Measurements from ENCODE around the gene EYA3. TPM values are rescaled to one million over a fixed set of nuclear protein-coding genes. Genes with fewer than 3 reads are reported as not detected.

EYA3 gene
- total and polyA plus RNA-seq, 2 of the 4 experiments (the other 2 are of a cell fraction) = 9.1 to 17.6 TPM

- TF ChIP-seq BHLHE40 (IDR thresholded peaks at IDR 0.05; ENCODE audit: low read depth, low read length) = no peak
Observed at GRCh38 chr1:27941671-27942540, 146.5 kb downstream of the EYA3 start (continued).

- H2AK5ac ChIP-seq (ENCODE audit: low read depth, low read length) = no peak overlapping the region
- TF ChIP-seq RAD21 (IDR thresholded peaks at IDR 0.05; ENCODE audit: low read length) (no peak), MXI1 (IDR thresholded peaks at IDR 0.05; ENCODE audit: borderline replicate concordance, low read depth, low read length) (no peak), SMC3 (IDR thresholded peaks at IDR 0.05; ENCODE audit: low read depth, low read length) (no peak), BHLHE40 (IDR thresholded peaks at IDR 0.05; ENCODE audit: low read depth, low read length) (no peak), ELK1 (IDR thresholded peaks at IDR 0.05; ENCODE audit: borderline replicate concordance, low read depth, low read length) (no peak), POLR2A (IDR thresholded peaks at IDR 0.05; ENCODE audit: low read depth, low read length) (no peak), MAFK (IDR thresholded peaks at IDR 0.05; ENCODE audit: low read depth, low read length) (no peak), CTCF (conservative IDR thresholded peaks at IDR 0.05; ENCODE audit: low read depth, low read length) (no peak), CHD1 (IDR thresholded peaks at IDR 0.05; ENCODE audit: low read depth, low read length) (no peak), MAZ (IDR thresholded peaks at IDR 0.05; ENCODE audit: borderline replicate concordance, low read depth, low read length) (no peak)
- TF ChIP-seq, protein P1, sequence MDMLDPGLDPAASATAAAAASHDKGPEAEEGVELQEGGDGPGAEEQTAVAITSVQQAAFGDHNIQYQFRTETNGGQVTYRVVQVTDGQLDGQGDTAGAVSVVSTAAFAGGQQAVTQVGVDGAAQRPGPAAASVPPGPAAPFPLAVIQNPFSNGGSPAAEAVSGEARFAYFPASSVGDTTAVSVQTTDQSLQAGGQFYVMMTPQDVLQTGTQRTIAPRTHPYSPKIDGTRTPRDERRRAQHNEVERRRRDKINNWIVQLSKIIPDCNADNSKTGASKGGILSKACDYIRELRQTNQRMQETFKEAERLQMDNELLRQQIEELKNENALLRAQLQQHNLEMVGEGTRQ (IDR thresholded peaks at IDR 0.05; ENCODE audit: low read depth, low read length) = no peak
Observed at GRCh38 chr1:27940870-27941560, 147.4 kb downstream of the EYA3 start.

More at GRCh38 chr1:27940870-27941560, 147.4 kb downstream of the EYA3 start:
- Histone ChIP-seq H4K91ac (ENCODE audit: insufficient read depth, low read depth, low read length) (no peak overlapping the region), H2BK20ac (ENCODE audit: low read depth, low read length) (no peak overlapping the region), H3K9me3 (ENCODE audit: control insufficient read depth, insufficient read depth, low read length) (no peaks in the 10 kb centered on the region), H3K9me1 (ENCODE audit: insufficient read depth, low read length) (no peaks in the 10 kb centered on the region), H3K4me2 (ENCODE audit: low read depth, low read length) (no peak overlapping the region), H3K18ac (ENCODE audit: low read depth, low read length) (no peak overlapping the region), H4K5ac (ENCODE audit: low read depth, low read length) (no peak overlapping the region), H2BK120ac (ENCODE audit: low read depth, low read length) (no peak overlapping the region), H3K56ac (ENCODE audit: extremely low read depth, insufficient read depth, low read length) (no peak overlapping the region), H3K4me1 (ENCODE audit: control insufficient read depth, insufficient read depth, low read length) (no peaks in the 10 kb centered on the region), H2BK5ac (ENCODE audit: low read depth, low read length, poor library complexity, severe bottlenecking) (no peak overlapping the region), H3K4me3 (ENCODE audit: insufficient read depth, low read depth, low read length) (no peak overlapping the region), H3K27me3 (ENCODE audit: control insufficient read depth, insufficient read depth, low read length) (peaks cover 15% of the 10 kb centered on the region), H3K14ac (replicated peaks; ENCODE audit: low read depth, low read length) (no peak overlapping the region), H3K9ac (ENCODE audit: low read depth, low read length) (no peak overlapping the region), H3K36me3 (ENCODE audit: control insufficient read depth, insufficient read depth, low read length) (no peaks in the 10 kb centered on the region), H3K27ac (ENCODE audit: insufficient read depth, low read length) (no peak overlapping the region), H2AK9ac (replicated peaks; ENCODE audit: low read depth, low read length, poor library complexity) (no peak overlapping the region), H4K20me1 (ENCODE audit: insufficient read depth, low read length) (no peaks in the 10 kb centered on the region), H2BK15ac (ENCODE audit: low read depth, low read length) (no peak overlapping the region), H2AFZ (replicated peaks; ENCODE audit: low read length, poor library complexity) (no peak overlapping the region), H3K79me1 (ENCODE audit: low read depth in 1 of 2, low read length in 2 of 2) (no peaks in the 10 kb centered on the region), H3K4ac (ENCODE audit: low read depth, low read length) (no peak overlapping the region), H3K23ac (ENCODE audit: low read depth, low read length) (no peak overlapping the region), H4K8ac (ENCODE audit: low read depth in 2 of 2, low read length in 2 of 2) (no peak overlapping the region)
- intact Hi-C loops (cut with micrococcal nuclease) (no loop called here), dilution Hi-C loops (cut with HindIII; ENCODE audit: low sequenced_read_pairs, unreplicated experiment) (no loop called here), in situ Hi-C loops (cut with MboI; ENCODE audit: low sequenced_read_pairs) (no loop called here)
- WGBS, 2 experiments (ENCODE audit: extremely low coverage in 2 of 2, insufficient read length in 1 of 2) = 38% methylated on average over 1 of the region's 9 CpGs; no CpG with 5 or more reads in 1 of the 2 experiments
- ATAC-seq (ENCODE audit: low read depth) (no peak), DNase-seq (no peak)
- no TSS peak for BruUV-seq (replicated peaks)
- ChIA-PET CTCF (interaction anchor here (1.0 to 1.1 kb wide), 4 partner anchors 9 to 83 kb away, joined by 3 to 5 read pairs (median 3); no protein-coding TSS in a partner anchor), POLR2A (ENCODE audit: unreplicated experiment) (no interaction called here)

All from IMR-90 (cell line).